HG02884 (cell line): ENCODE results near the gene CYCS.
"Not testable (repeated sequence)": the region's sequence is repeated elsewhere in the genome, so short reads cannot be mapped to it uniquely, and the experiment has no call there.

ENCODE experiments used
- ATAC-seq: cut with Tn5 transposase; IDR thresholded peaks from one replicate; pipeline ENCODE4 v1.9.1; 2021; ENCODE audit warnings: mild to moderate bottlenecking, moderate library complexity; ENCODE audit not compliant: unreplicated experiment

Gene CYCS

DNA sequence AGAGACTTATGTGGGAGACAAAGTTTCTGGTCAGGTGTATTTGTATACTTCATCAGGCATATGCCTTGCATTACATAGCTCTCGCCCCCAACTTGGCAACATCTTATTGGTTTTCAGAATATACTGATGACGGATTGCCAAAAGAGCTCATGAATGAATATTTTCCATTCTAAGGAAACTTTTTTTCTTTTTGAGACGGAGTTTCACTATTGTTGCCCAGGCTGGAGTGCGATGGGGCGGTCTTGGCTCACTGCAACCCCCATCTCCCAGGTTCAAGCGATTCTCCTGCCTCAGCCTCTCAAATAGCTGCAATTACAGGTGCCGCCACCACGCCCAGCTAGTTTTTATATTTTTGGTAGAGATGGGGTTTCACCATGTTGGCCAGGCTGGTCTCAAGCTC is 6.0 kb downstream of the CYCS start:
- ATAC-seq: no peak

DNA sequence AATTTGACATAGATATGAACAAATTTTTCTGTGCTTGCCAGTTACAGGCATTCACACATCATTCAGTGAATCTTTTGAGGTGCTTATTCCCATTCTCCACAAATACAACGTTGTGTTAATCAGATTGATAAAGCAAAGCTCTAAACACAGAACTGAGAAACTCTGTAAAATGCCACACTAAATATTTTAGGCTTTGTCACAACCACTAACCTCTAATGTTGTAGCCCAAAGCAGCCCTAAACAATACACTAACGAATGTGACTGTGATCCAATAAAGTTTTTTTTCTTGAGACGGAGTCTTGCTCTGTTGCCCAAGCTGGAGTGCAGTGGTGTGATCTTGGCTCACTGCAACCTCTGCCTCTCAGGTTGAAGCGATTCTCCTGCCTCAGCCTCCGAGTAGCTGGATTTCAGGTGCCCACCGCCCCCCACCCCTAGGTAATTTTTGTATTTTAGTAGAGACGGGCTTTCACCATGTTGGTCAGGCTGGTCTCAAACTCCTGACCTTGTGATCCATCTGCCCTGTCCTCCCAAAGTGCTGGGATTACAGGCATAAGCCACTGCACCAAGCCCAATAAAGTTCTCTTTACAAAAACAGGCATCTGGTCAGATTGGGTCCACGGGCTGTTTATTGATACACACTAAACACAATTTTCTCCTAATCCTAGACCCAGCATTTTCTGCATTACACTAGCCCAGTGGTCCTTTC is 6.9 kb downstream of the CYCS start:
- ATAC-seq: peak; percentile 32

DNA sequence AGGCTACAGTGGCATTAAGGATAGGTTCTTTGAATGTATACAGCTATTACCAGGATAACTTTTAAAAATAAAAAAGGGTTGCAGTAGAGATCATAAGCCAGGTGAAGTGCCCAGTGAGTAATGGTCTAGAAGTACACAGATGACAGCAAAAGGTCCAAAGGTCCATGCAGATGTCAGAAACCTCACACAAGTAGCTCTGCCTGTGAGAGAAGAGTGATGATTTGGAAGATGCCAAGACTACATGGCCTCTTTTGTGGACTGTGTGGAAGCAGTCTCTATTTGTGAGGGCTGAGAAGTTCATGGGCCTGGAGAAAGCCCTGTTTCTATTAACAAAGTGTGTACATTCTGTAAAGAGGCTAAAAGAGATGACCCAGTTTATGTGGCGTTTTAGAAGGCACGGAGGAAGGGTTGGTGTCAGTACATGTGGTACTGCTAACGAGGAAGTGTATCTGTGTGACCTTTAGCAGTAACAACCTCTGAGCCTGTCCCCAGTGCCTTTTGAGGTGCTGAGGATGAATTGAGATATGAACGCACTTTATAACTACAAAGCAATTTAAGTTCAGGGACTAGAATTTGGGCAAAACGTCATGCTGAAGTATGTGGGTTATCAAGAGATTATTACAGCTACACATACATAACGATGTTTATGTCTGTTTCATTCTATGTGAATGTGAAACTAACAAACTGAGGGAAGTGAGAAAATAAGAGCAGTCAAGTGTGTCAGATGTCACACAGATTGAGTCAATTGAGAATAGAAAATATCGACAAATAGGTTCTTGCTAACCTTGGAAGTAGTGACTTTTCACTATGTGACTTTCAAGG is 7.6 kb downstream of the CYCS start:
- ATAC-seq: peak; percentile 88

DNA sequence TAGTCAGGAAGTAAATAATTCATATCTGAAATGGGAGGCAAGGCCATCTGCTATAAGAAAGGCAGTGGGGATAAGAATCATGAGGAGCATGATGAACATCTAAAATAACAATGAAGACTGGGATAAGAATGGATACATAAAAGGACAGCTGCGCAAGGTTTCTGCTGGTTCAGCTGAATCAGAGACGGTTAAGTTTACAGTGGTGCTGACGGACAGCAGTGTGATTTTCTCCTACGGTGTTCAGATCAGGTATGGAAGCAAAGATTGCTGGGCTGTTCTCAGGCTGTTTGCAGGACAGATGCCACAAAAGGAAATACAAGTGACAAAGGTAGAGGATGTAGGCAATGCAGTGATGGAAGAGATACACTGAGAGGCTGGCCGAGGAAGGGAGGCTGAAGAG is 8.4 kb downstream of the CYCS start:
- ATAC-seq: no peak

DNA sequence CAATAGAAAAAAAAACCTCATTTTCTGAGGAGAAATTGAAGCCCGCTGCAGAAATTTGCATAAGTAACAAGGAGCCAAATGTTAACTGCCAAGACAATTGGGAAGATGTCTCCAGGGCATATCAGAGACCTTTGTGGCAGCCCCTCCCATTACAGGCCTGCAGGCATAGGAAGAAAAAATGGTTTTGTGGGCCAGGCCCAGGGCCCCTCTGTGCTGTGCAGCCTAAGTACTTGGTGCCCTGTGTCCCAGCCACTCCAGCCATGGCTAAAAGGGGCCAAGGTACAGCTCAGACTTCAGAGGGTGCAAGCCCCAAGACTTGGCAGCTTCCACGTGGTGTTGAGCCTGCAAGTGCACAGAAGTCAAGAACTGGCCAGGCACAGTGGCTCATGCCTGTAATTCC is 14.5 kb downstream of the CYCS start:
- ATAC-seq: not testable (repeated sequence)

DNA sequence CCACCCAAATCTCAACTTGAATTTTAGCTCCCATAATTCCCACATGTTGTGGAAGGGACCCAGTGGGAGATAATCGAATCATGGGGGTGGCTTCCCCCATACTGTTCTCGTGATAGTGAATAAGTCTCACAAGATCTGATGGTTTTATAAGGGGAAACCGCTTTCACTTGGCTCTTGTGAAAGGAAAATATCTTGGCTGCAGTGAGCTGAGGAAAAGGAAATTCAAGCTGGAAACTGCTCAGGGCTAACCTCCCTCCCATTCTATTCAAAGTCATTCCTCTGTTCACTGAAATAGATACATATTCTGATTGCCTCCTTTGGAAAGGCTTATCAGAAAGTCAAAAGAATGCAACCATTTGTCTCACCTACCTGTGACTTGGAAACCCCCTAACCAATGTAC is 15.8 kb downstream of the CYCS start:
- ATAC-seq: no peak

DNA sequence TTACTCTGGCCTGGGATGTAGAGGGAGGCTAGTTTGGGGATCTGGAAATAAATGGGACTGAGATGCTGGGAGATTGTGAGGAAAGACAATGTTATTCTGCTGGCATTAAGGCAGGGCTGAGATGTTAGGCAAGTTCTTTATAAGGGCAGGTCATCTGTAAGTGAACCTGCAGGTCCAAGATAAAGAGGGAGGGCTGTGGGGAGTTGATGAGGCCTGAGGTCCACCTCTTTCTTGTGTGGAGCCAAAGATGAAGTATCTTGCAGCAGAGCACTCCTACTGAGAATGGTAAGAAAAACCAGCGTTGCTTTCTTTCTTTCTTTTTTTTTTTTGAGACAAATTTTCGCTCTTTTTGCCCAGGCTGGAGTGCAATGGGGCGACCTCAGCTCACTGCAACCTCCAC is 19.1 kb downstream of the CYCS start:
- no peak for ATAC-seq

DNA sequence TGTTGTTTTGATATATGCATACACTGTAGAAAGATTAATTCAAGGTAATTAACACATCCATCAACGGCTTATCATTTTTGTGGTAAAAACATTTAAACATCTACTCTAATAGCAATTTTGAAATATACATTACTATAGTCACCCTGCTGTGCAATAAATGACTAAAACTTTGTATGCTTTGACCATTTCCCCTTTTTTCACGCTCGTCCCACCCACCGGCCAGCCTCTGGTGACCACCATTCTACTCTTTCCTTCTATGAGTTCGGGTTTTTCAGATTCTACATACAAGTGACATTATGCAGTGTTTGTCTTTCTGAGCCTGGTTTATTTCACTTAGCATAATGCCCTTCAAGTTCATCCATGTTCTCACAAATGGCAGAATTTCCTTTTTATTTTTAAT is 21.3 kb downstream of the CYCS start:
- ATAC-seq: no peak

DNA sequence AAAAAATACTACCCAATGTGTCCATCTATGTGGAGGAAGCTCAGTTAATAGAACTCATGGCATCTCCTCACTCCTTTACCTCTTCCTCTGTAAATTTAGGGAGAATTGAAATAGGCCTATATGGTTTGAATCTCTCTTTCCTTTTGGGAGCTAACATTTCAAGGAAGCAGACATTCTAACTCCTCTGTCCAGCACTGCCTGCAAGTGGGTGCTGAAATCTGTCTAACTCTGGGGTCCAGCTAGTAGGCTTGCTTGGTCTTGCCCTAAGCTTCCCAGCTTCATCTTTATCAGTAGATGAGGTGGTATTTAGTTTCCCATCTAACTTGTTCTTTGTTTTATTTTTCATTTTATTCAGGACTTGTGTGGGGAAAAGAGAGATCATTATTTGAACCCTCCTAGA is 23.2 kb downstream of the CYCS start:
- no peak for ATAC-seq

DNA sequence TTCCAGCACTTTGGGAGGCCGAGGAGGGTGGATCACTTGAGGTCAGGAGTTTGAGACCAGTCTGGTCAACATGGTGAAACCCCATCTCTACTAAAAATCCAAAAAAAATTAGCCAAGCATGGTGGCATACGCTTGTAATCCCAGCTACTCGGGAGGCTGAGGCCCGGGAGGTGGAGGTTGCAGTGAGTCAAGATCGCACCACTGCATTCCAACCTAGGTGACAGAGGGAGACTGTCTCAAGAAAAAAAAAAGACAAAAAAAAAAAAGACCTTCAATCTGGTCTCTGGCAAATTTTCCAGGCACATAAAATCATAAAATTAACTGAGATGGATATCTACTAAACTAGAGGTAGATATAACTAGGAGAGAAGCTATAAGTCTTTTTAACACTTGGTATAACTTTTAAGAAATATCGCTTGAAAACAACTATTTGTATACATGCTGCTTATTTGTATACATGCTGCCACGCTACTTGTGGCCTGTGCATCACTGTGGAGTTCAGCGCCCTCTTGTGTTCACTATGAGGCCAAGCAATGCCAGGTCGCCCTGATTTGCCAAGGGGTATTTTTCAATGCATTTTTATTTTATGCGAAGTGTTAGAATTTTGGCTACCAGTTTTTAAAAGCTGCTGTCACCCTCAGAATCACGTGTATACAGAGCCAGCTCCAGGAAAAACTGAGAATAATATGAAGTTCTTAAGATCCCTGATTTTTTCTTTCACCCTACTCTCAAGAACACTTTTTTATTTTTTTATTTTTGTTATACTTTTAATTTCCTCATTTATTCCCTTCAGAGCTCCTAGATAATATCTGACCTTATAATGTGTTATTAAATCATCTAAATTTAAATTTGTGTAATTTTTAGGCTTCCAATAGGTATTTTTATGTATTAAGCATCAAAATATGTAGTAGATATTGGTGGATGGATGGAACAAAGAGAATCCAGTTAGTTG is 26.7 kb downstream of the CYCS start:
- ATAC-seq: peak; percentile 63

DNA sequence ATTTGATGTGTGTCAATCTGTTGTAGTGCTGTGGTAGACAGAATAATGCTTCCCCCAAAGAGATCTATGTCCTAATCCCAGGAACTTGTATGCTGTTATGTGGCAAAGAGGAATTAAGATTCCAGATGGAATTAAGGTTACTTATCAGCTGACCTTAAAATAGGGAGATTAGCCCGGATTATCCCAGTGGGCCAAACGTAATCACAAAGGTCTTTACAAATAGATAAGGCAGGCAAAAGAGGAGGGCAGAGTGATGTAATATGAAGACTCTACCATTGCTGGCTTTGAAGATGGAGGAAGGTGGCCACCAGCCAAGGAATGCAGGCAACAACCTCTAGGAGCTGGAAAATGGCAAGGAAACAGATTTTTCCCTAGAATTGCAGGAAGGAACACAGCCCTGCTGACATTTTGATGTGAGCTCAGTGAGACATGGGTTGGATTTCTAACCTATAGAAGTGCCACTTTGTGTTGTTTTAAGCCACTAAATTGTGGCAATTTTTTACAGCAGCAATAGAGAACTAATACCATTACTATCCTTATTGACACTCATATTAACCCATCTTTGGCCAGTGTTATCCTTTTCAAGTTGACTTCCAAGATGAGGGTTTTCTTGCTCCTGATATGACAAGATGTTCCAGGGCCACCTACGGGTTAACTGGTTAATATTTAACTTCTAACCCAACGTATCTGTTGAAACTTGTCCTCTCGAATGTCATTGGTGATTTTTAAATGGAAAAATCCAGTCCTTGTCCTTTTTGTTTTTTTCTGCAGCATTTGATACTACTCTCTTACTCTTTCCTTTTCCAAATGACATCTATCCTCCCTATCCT is 29.3 kb downstream of the CYCS start:
- no peak for ATAC-seq

DNA sequence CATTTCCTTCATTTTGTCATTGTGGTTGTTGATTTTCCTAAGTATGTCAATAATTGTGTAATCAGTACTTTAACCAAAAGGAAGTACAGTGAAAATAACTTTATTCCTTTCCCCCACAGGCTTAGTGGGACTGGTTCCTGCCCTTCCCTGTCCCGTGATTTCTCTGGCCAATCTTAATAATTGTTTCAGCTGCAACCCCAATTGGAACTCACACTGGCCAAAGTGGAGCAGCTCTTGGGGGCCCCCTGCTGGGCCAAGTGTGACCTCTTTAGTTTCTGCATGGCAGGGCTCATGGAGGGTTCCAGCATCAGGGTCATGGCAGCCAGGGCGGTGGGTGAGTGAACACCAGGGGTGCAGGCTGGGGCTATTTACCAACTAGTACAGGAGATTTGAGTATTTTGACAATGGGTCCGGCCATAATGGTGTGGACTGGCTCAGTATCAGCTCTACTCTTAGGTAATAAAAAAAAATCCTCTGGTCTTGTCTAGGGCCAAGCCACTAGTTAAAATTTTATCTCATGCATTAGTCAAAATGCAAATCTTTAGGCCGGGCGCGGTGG is 31.7 kb downstream of the CYCS start:
- ATAC-seq: peak; percentile 79

DNA sequence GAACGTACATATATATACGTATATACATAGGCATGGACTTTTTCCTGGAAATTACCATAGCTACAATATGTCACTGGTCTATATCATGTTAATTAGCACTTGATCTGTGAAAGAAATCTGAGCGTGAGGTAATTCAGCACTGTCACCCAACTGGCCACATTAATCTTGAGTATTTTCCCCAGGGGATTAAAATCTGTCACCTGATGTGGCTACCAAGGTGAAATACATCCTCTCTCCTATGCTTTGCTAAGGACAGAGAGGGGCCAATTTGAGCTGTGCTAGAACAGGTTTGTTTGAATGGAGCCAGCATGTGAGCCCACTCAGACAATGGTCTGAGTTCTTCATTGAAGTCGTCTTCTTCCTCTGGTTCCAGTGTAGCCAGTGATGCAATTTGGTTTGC is 33.3 kb downstream of the CYCS start:
- no peak for ATAC-seq

DNA sequence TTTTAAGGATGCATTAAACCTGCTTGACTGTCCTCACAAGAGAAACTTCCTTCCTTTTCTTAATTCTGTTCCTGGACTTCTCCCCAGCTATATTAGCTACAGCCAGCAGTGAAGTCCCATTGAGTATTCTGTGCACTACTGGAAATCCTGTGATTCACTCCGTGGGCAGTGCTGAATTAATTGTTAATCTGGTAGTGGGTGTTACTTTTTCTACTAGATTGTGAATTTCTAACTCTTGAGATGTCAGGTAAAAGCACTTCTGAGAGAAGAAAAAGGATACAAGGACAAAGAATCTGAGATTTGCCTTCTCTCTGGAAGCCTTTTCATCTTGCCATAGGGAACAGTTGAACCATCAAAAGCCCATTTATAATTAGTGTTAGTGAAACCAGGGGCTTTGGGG is 33.9 kb downstream of the CYCS start:
- no peak for ATAC-seq

DNA sequence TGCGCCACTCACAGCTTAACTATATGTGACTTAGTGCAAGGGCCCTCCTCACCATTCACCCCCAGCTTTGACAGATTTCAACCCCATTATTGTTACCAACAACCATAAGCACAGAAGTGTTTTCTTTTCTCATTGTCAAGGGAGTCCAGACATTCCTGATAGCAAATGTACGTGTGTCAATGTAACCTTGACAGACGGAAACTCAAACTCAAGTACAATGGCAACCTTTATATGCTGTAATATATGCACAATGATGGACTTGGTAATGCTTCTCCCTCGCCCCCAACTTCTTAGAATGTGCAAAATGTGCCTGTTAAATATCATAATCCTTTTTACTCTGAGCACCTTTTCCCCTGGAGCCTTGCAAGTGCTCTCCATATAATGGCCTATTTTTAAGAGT is 34.7 kb downstream of the CYCS start:
- no peak for ATAC-seq

DNA sequence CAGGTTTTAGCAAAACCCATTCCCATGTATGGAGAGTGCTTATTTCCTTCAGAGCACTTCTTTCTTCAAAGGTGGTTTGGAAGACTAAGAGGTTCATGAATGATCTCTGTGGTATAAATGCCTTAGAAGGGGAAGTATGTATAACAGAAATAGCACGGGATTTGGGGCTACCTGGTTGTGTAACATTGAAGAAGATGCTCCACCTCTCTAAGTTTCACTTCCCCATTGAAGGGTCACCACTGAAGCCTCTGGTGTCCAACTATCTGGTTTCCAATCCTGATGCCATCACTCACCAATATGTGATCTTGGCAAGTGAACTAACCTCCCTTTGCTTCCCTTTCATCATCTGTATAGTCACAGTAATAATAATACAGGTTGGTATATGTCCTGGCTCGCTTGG is 37.2 kb downstream of the CYCS start:
- ATAC-seq: peak; percentile 95

DNA sequence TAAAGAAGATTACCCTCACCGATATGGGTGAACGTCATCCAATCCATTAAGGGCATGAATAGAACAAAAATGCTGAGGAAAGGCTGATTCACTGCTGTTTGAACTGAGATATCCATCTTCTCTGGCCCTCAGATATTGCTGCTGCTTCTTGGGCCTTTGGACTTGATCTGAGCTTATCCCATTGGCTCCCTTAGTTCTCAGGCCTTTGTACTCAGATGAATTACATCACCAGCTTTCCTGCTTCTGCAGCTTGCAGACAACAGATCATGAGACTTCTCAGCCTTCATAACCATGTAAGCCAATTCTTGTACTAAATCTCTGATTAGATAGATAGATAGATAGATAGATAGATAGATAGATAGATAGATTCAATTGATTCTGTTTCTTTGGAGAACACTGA is 40.2 kb downstream of the CYCS start:
- no peak for ATAC-seq

DNA sequence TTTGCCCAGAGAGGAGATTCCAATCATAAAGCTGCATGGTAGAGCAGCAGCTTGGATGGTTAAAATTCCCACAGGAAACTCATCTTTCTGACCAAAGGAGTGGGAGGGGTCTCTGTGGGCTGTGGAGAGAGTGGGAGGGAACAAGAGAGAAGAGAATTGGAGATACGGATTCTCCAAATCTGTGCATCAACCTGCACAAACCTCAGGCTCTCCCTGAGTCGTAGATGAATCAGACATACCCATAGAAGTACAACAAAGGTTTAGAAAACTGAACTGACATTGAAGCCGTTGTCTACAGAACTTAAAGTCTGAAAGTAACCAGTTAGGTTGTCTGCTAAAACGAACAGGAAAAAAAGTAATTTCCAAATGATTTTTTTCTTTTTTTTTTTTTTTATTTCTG is 41.9 kb downstream of the CYCS start:
- ATAC-seq: no peak

DNA sequence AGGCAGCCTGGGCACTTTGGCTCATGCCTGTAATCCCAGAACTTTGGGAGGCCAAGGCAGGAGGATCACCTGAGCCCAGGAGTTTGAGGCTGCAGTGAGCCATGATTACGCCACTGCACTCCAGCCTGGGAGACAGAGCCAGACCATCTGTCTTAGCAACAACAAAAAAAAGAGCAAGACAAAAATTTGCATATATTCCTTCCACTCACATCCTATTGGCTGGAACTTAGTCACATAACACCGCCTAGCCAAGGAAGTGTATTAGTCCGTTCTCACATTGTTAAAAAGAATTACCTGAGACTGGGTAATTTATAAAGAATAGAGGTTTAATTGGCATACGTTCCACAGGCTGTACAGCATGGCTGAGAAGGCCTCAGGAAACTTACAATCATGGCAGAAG is 43.0 kb downstream of the CYCS start:
- ATAC-seq: not testable (repeated sequence)

DNA sequence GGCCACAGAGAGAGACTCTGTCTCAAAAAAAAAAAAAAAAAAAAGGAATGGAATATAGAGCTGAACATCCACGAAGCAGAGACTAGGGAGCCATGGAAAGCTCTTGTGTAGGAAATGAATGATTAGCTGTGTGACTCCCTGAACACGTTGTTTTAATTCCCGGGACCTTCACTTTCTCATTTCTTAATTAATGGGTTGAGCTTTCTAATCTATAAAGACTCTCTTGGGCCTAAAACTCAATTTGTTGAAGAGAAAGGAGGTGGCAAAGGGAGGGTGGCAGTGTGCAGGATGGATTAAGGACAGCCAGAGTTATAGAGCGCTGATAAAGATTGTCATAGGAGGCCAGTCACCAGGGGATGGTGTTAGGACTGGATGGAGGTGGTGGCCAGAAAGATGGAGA is 48.0 kb downstream of the CYCS start:
- ATAC-seq: no peak
